ENCODE data around the gene TSPAN16.
"Not testable (repeated sequence)": the region's sequence is repeated elsewhere in the genome, so short reads cannot be mapped to it uniquely, and the experiment has no call there.

Gene TSPAN16

DNA sequence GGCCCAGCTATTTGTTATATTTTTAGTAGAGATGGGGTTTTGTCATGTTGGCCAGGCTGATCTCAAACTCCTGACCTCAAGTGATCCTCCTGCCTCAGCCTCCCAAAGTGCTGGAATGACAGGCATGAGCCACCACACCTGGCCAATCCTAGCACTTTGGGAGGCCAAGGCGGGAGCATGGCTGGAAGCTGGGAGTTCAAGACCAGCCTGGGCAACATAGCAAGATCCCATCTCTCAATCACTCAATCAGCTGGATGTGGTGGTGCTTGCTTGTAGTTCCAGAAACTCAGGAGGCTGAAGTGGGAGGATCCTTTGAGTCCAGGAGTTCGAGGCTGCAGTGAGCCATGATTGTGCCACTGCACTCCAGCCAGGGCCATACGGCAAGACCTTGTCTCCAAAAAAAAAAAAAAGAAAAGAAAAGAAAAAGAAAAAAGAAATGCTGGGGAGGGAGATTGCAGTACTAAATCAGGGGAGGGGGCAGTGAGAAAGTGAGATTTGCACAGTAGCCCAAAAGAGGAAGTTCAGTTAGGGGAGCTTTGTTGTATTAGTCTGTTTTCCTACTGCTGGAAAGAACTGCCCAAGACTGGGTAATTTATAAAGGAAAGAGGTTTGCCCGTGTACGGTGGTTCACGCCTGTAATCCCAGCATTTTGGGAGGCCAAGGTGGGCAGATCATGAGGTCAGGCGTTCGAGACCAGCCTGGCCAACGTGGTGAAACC lies 24.5 kb downstream of the TSPAN16 start:
- not testable (repeated sequence) for ATAC-seq

DNA sequence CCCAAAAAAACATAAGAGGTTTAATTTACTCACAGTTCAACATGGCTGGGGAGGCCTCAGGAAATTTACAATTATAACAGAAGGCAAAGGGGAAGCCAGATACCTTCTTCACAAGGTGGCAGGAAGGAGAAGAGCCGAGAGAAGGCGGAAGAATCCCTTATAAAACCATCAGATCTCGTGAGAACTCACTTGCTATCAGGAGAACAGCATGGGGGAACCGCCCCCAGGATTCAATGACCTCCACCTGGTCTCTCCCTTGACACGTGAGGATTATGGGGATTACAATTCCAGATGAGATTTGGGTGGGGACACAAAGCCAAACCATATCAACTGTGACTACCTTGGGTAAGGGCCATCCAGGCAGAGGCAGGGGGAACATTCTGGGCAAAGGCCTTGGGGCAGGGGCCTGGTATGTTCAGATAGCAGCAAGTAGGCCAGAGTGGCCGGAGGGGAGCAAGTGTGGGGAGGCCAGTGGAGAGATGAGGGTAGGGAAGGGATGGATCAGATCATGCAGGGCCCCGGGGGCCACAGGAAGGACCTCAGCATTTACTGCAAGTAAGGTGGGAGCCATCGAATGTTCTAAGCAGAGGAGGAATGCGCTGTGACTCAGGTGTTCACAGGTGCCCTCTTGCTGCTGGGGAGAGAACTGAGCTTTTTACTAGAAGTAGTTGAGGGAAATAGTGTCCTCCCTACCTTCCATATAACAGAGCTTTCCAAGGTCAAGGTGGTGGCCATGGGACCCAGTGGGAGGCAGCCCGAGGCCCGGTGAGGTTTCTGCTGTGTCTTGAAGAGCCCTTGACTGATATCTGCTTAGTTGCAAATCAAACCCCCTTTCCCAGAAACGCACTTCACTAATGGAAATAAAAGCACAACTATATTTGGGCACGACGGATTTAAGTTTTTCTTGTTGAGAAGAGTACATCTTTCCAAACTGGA lies 25.5 kb downstream of the TSPAN16 start:
- TF ChIP-seq ZFP3 (CRISPR knock-in tag; IDR thresholded peaks at IDR 0.05) (no peak), SNAI2 (CRISPR knock-in tag; IDR thresholded peaks at IDR 0.05) (no peak), ZFP30 (CRISPR knock-in tag; IDR thresholded peaks at IDR 0.05) (no peak), TOX (CRISPR knock-in tag; IDR thresholded peaks at IDR 0.05; ENCODE audit: borderline replicate concordance) (no peak), GLIS3 (CRISPR knock-in tag; IDR thresholded peaks at IDR 0.05) (no peak), CSDC2 (CRISPR knock-in tag; IDR thresholded peaks at IDR 0.05) (no peak), ZNF8 (CRISPR knock-in tag; IDR thresholded peaks at IDR 0.05) (no peak), OSR1 (CRISPR knock-in tag; IDR thresholded peaks at IDR 0.05) (no peak), ZNF565 (CRISPR knock-in tag; conservative IDR thresholded peaks at IDR 0.05; ENCODE audit: low read depth) (no peak)
- TF ChIP-seq, protein P1, sequence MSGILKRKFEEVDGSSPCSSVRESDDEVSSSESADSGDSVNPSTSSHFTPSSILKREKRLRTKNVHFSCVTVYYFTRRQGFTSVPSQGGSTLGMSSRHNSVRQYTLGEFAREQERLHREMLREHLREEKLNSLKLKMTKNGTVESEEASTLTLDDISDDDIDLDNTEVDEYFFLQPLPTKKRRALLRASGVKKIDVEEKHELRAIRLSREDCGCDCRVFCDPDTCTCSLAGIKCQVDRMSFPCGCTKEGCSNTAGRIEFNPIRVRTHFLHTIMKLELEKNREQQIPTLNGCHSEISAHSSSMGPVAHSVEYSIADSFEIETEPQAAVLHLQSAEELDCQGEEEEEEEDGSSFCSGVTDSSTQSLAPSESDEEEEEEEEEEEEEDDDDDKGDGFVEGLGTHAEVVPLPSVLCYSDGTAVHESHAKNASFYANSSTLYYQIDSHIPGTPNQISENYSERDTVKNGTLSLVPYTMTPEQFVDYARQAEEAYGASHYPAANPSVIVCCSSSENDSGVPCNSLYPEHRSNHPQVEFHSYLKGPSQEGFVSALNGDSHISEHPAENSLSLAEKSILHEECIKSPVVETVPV (CRISPR knock-in tag; IDR thresholded peaks at IDR 0.05) = no peak
- TF ChIP-seq, protein P2, sequence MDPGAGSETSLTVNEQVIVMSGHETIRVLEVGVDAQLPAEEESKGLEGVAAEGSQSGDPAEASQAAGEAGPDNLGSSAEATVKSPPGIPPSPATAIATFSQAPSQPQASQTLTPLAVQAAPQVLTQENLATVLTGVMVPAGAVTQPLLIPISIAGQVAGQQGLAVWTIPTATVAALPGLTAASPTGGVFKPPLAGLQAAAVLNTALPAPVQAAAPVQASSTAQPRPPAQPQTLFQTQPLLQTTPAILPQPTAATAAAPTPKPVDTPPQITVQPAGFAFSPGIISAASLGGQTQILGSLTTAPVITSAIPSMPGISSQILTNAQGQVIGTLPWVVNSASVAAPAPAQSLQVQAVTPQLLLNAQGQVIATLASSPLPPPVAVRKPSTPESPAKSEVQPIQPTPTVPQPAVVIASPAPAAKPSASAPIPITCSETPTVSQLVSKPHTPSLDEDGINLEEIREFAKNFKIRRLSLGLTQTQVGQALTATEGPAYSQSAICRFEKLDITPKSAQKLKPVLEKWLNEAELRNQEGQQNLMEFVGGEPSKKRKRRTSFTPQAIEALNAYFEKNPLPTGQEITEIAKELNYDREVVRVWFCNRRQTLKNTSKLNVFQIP (CRISPR knock-in tag; IDR thresholded peaks at IDR 0.05; ENCODE audit: borderline replicate concordance, low read depth) = no peak
- TF ChIP-seq, protein P3, sequence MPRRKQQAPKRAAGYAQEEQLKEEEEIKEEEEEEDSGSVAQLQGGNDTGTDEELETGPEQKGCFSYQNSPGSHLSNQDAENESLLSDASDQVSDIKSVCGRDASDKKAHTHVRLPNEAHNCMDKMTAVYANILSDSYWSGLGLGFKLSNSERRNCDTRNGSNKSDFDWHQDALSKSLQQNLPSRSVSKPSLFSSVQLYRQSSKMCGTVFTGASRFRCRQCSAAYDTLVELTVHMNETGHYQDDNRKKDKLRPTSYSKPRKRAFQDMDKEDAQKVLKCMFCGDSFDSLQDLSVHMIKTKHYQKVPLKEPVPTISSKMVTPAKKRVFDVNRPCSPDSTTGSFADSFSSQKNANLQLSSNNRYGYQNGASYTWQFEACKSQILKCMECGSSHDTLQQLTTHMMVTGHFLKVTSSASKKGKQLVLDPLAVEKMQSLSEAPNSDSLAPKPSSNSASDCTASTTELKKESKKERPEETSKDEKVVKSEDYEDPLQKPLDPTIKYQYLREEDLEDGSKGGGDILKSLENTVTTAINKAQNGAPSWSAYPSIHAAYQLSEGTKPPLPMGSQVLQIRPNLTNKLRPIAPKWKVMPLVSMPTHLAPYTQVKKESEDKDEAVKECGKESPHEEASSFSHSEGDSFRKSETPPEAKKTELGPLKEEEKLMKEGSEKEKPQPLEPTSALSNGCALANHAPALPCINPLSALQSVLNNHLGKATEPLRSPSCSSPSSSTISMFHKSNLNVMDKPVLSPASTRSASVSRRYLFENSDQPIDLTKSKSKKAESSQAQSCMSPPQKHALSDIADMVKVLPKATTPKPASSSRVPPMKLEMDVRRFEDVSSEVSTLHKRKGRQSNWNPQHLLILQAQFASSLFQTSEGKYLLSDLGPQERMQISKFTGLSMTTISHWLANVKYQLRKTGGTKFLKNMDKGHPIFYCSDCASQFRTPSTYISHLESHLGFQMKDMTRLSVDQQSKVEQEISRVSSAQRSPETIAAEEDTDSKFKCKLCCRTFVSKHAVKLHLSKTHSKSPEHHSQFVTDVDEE (CRISPR knock-in tag; IDR thresholded peaks at IDR 0.05) = no peak
- TF ChIP-seq, protein P4, sequence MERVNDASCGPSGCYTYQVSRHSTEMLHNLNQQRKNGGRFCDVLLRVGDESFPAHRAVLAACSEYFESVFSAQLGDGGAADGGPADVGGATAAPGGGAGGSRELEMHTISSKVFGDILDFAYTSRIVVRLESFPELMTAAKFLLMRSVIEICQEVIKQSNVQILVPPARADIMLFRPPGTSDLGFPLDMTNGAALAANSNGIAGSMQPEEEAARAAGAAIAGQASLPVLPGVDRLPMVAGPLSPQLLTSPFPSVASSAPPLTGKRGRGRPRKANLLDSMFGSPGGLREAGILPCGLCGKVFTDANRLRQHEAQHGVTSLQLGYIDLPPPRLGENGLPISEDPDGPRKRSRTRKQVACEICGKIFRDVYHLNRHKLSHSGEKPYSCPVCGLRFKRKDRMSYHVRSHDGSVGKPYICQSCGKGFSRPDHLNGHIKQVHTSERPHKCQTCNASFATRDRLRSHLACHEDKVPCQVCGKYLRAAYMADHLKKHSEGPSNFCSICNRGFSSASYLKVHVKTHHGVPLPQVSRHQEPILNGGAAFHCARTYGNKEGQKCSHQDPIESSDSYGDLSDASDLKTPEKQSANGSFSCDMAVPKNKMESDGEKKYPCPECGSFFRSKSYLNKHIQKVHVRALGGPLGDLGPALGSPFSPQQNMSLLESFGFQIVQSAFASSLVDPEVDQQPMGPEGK (CRISPR knock-in tag; IDR thresholded peaks at IDR 0.05; ENCODE audit: borderline replicate concordance) = no peak
- no peak for ATAC-seq

DNA sequence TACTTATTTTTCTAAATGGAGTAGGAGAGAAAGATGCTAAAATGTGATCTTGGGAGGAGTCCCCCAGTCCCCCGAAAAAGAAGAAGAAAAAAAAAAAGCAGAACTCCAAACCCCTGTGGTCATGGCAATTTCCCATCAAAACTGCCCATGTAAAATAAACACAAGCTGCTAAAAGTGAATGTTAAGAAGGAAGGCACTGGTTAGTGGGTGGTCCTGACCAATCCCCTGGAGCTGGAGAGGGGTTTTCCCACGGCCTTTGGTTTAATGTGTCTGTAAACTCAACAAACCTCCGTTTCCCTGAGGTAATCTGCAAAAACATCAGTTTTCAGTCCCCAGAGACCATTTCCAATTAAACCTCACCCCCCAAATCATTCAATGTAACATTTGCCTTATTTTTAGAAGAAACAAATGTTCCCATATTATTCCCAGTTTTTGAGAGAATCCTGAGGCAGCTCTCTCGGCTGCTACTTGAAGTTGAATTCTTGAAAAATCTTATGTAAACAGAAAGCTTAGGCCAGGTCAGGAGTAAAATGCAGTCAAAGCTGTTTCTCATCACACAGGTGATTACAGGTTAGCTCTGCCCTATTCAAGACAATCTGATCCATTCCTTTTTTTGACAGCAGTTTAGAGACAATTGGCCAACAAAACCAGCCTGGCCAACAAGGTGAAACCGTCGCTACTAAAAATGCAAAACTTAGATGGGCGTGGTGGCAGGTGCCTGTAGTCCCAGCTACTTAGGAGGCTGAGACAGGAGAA lies 26.5 kb downstream of the TSPAN16 start:
- ATAC-seq = no peak
- TF ChIP-seq ZNF565 (CRISPR knock-in tag; conservative IDR thresholded peaks at IDR 0.05; ENCODE audit: low read depth) = no peak
- no peak for TF ChIP-seq ISL1 (CRISPR knock-in tag; IDR thresholded peaks at IDR 0.05)

DNA sequence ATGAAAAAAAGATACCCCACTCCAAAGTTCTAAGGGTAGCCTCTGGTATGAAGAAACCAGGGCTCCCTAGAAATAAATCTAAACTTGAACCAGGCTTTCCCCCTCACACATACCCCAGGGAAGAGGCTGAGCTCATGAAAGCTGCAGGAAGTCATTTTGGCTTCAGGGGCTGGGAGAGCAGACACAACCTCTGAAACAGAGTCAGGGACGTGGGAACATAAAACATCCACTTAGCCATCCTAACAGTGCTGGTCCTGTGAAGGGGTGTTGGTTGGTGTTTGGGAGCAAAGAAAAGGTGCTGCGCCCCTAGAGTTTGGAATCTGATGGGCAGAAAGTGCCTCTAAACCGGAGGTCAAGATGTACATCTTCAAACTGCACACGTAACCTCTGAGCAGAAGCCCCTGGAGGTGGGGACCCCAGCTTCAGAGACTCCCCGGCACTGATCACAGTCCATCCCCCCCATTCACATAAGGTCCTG lies 27.7 kb downstream of the TSPAN16 start:
- TF ChIP-seq ZFP3 (CRISPR knock-in tag; IDR thresholded peaks at IDR 0.05) (no peak), ZNF565 (CRISPR knock-in tag; conservative IDR thresholded peaks at IDR 0.05; ENCODE audit: low read depth) (no peak), PPARA (CRISPR knock-in tag; IDR thresholded peaks at IDR 0.05; ENCODE audit: borderline replicate concordance) (no peak), GLIS3 (CRISPR knock-in tag; IDR thresholded peaks at IDR 0.05) (no peak), ZFP30 (CRISPR knock-in tag; IDR thresholded peaks at IDR 0.05) (no peak), OSR1 (CRISPR knock-in tag; IDR thresholded peaks at IDR 0.05) (no peak), ZNF8 (CRISPR knock-in tag; IDR thresholded peaks at IDR 0.05) (no peak), CSDC2 (CRISPR knock-in tag; IDR thresholded peaks at IDR 0.05) (no peak), SNAI2 (CRISPR knock-in tag; IDR thresholded peaks at IDR 0.05) (no peak), TOX (CRISPR knock-in tag; IDR thresholded peaks at IDR 0.05; ENCODE audit: borderline replicate concordance) (no peak), ZC3H10 (CRISPR knock-in tag; IDR thresholded peaks at IDR 0.05) (no peak), BACH2 (CRISPR knock-in tag; IDR thresholded peaks at IDR 0.05; ENCODE audit: borderline replicate concordance) (no peak), RARB (CRISPR knock-in tag; IDR thresholded peaks at IDR 0.05) (no peak)
- TF ChIP-seq, protein P4 (CRISPR knock-in tag; IDR thresholded peaks at IDR 0.05; ENCODE audit: borderline replicate concordance) = no peak
- TF ChIP-seq, protein P2 (CRISPR knock-in tag; IDR thresholded peaks at IDR 0.05; ENCODE audit: borderline replicate concordance, low read depth) = no peak

More for the DNA sequence above, 27.7 kb downstream of the TSPAN16 start:
- ATAC-seq = no peak; the same call in 2 of the 3 replicates
